ENCODE measurements around the gene ZDHHC20.

Gene ZDHHC20

DNA sequence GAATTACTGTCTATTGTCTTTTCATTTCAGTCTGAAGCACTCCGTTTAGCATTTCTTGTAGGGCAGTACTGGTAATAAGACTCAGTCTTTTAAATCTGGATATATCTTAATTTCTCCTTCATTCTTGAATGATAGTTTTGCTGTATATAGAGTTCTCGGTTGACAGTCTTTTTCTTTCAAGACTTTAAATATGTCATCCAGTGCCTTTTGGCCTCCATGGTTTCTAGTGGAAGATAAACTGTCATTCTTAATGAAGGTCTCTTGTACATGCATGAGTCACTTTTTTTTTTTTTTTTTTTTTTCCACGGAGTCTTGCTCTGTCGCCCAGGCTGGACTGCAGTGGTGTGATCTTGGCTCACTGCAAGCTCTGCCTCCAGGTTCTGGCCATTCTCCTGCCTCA lies 27.2 kb upstream of the ZDHHC20 start:
- Histone ChIP-seq H4K20me1 (ENCODE audit: control insufficient read depth, insufficient read depth, low read depth, low read length) (no peaks in the 10 kb centered on the region), H3K27ac (ENCODE audit: low read depth, low read length) (no peak overlapping the region), H3K27me3 (ENCODE audit: control insufficient read depth, low read length) (no peaks in the 10 kb centered on the region), H3K4me3 (ENCODE audit: low read length) (no peak overlapping the region), H3K4me1 (ENCODE audit: control insufficient read depth, low read length) (no peaks in the 10 kb centered on the region), H3K36me3 (ENCODE audit: control insufficient read depth, low read length) (no peaks in the 10 kb centered on the region), H3F3A (ENCODE audit: control insufficient read depth, insufficient read depth) (no peaks in the 10 kb centered on the region), H3K4me2 (ENCODE audit: low read length) (no peak overlapping the region), H3K79me2 (ENCODE audit: control insufficient read depth, low read length) (no peaks in the 10 kb centered on the region), H3K9me3 (ENCODE audit: control insufficient read depth, insufficient read depth, low read length) (no peaks in the 10 kb centered on the region), H3K9me2 (replicated peaks; ENCODE audit: control insufficient read depth, low read length) (no peaks in the 10 kb centered on the region)
- no peak for TF ChIP-seq EZH2phosphoT487 (IDR thresholded peaks at IDR 0.05; ENCODE audit: borderline replicate concordance, low read length)
- TF ChIP-seq, protein P1, sequence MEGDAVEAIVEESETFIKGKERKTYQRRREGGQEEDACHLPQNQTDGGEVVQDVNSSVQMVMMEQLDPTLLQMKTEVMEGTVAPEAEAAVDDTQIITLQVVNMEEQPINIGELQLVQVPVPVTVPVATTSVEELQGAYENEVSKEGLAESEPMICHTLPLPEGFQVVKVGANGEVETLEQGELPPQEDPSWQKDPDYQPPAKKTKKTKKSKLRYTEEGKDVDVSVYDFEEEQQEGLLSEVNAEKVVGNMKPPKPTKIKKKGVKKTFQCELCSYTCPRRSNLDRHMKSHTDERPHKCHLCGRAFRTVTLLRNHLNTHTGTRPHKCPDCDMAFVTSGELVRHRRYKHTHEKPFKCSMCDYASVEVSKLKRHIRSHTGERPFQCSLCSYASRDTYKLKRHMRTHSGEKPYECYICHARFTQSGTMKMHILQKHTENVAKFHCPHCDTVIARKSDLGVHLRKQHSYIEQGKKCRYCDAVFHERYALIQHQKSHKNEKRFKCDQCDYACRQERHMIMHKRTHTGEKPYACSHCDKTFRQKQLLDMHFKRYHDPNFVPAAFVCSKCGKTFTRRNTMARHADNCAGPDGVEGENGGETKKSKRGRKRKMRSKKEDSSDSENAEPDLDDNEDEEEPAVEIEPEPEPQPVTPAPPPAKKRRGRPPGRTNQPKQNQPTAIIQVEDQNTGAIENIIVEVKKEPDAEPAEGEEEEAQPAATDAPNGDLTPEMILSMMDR (IDR thresholded peaks at IDR 0.05; ENCODE audit: low read depth, low read length, poor library complexity, severe bottlenecking): no peak

DNA sequence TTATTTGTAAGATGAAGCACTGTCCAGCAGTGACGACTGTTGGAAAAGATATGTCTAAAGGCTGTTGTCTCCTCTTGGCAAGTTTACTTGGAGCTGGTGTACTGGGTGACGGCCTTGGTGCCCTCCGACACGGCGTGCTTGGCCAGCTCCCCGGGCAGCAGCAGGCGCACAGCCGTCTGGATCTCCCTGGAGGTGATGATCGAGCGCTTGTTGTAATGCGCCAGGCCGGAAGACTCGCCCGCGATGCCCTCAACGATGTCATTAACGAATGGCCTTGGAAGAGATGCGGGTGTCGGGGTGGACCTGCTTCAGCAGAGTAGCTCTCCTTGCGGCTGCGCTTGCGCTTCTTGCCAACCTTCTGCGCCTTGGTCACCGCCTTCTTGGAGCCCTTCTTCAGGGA lies 24.6 kb upstream of the ZDHHC20 start:
- Histone ChIP-seq H3K27me3 (ENCODE audit: control insufficient read depth, low read length) (peaks cover 6% of the 10 kb centered on the region), H4K20me1 (ENCODE audit: control insufficient read depth, insufficient read depth, low read depth, low read length) (no peaks in the 10 kb centered on the region), H3K27ac (ENCODE audit: low read depth, low read length) (no peak overlapping the region), H3K4me1 (ENCODE audit: control insufficient read depth, low read length) (no peaks in the 10 kb centered on the region), H3K9me2 (replicated peaks; ENCODE audit: control insufficient read depth, low read length) (no peaks in the 10 kb centered on the region), H3K79me2 (ENCODE audit: control insufficient read depth, low read length) (no peaks in the 10 kb centered on the region), H3K4me3 (ENCODE audit: low read length) (no peak overlapping the region), H3F3A (ENCODE audit: control insufficient read depth, insufficient read depth) (no peaks in the 10 kb centered on the region), H3K36me3 (ENCODE audit: control insufficient read depth, low read length) (no peaks in the 10 kb centered on the region), H3K9me3 (ENCODE audit: control insufficient read depth, insufficient read depth, low read length) (no peaks in the 10 kb centered on the region), H3K4me2 (ENCODE audit: low read length) (no peak overlapping the region)
- no peak for TF ChIP-seq EZH2phosphoT487 (IDR thresholded peaks at IDR 0.05; ENCODE audit: borderline replicate concordance, low read length)
- TF ChIP-seq, protein P1 (IDR thresholded peaks at IDR 0.05; ENCODE audit: low read depth, low read length, poor library complexity, severe bottlenecking): no peak

DNA sequence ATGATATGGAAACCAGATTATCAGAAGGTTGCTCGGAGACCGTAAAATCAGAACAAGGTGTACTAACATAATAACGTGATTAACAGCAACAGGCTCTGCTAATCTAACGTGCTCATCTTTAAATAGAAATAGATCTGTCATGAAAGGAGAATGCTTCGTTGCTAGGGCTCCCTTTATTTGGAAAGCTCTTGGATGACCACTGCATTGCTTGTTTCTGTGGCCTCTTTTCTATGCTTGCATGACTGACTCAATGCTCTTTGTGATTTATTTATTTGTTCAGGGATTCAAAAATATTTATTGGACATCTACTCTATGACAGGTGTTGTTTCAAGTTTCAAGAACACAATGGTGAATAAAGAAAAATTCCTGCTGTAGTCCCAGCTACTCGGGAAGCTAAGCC lies 22.3 kb upstream of the ZDHHC20 start:
- H3K4me1 ChIP-seq (ENCODE audit: control insufficient read depth, low read length): 0 out of 2 replicates have a peak, but pooled peaks cover 2% of the 10 kb centered on the region
- H3K27ac ChIP-seq (ENCODE audit: low read depth, low read length): no peak overlapping the region
- H4K20me1 ChIP-seq (ENCODE audit: control insufficient read depth, insufficient read depth, low read depth, low read length): no peaks in the 10 kb centered on the region
- no peaks in the 10 kb centered on the region for H3K9me3 ChIP-seq (ENCODE audit: control insufficient read depth, insufficient read depth, low read length)
- no peaks in the 10 kb centered on the region for H3K9me2 ChIP-seq (replicated peaks; ENCODE audit: control insufficient read depth, low read length)
- no peak overlapping the region for H3K4me3 ChIP-seq (ENCODE audit: low read length)
- H3K79me2 ChIP-seq (ENCODE audit: control insufficient read depth, low read length): no peaks in the 10 kb centered on the region
- peaks cover 6% of the 10 kb centered on the region for H3K27me3 ChIP-seq (ENCODE audit: control insufficient read depth, low read length)
- TF ChIP-seq, protein P1 (IDR thresholded peaks at IDR 0.05; ENCODE audit: low read depth, low read length, poor library complexity, severe bottlenecking): no peak
- no peak for TF ChIP-seq EZH2phosphoT487 (IDR thresholded peaks at IDR 0.05; ENCODE audit: borderline replicate concordance, low read length)
- no peaks in the 10 kb centered on the region for H3F3A ChIP-seq (ENCODE audit: control insufficient read depth, insufficient read depth)
- no peaks in the 10 kb centered on the region for H3K36me3 ChIP-seq (ENCODE audit: control insufficient read depth, low read length)
- no peak overlapping the region for H3K4me2 ChIP-seq (ENCODE audit: low read length)

Measured in DOHH2 (cell line).